GM19025 (cell line): ENCODE data around the gene LMOD3.

Experiments used
- ATAC-seq: cut with Tn5 transposase; IDR thresholded peaks from one replicate; pipeline ENCODE4 v1.9.1; 2021; ENCODE audit warnings: mild to moderate bottlenecking, low read depth, moderate library complexity; ENCODE audit not compliant: unreplicated experiment

The LMOD3 gene

GRCh38 chr3:69095636-69096035, 26.8 kb downstream of the LMOD3 start:
- ATAC-seq, result no peak

- no peak for ATAC-seq
These were observed 27.8 kb downstream of the LMOD3 start for GRCh38 chr3:69094467-69095205.

GRCh38 chr3:69092030-69092516, 30.3 kb downstream of the LMOD3 start:
- ATAC-seq, result peak; percentile 57

- peak; percentile 3 for ATAC-seq
These were observed 30.9 kb downstream of the LMOD3 start for GRCh38 chr3:69091389-69092029.

GRCh38 chr3:69090021-69090420, 32.4 kb downstream of the LMOD3 start:
- ATAC-seq, result no peak

GRCh38 chr3:69088063-69088462, 34.3 kb downstream of the LMOD3 start:
- ATAC-seq, result peak; percentile 21

- no peak for ATAC-seq
These were observed 35.2 kb downstream of the LMOD3 start for GRCh38 chr3:69087030-69087791.

GRCh38 chr3:69085833-69086722, 36.3 kb downstream of the LMOD3 start:
- ATAC-seq, result no peak

GRCh38 chr3:69085168-69085832, 37.1 kb downstream of the LMOD3 start:
- no peak for ATAC-seq

- ATAC-seq, result peak; percentile 33
These were observed 37.8 kb downstream of the LMOD3 start, which contains the start of gene ARL6IP5 for GRCh38 chr3:69084326-69085167. ARL6IP5 (plus strand) TSS chr3:69084937; CDS start chr3:69085048, 111 bp downstream.

GRCh38 chr3:69082805-69083204, 39.6 kb downstream of the LMOD3 start:
- ATAC-seq, result peak; percentile 50

GRCh38 chr3:69082361-69082760, 40.0 kb downstream of the LMOD3 start:
- no peak for ATAC-seq

- ATAC-seq, result no peak
These were observed 40.7 kb downstream of the LMOD3 start for GRCh38 chr3:69081583-69082262.

GRCh38 chr3:69080233-69080920, 42.0 kb downstream of the LMOD3 start, which contains the start of gene UBA3:
UBA3 (minus strand) TSS chr3:69080365; CDS start chr3:69080353, 12 bp downstream.
- peak; percentile 42 for ATAC-seq

- peak; percentile 10 for ATAC-seq
These were observed 42.9 kb downstream of the LMOD3 start for GRCh38 chr3:69079269-69080159.

- no peak for ATAC-seq
These were observed 49.5 kb downstream of the LMOD3 start for GRCh38 chr3:69072928-69073327.
